SU-DHL-6 (cell line): Measurements from ENCODE around the gene STAT1.

Experiments used
- H2AFZ ChIP-seq: fragments of 200-600 bp; sonication (generic); 2 replicates; pipeline ENCODE4 v1.6.1; 2014; ENCODE audit warnings: low read depth, mild to moderate bottlenecking, moderate library complexity, mixed read lengths, antibody characterized with exemption, low read length; ENCODE audit not compliant: severe bottlenecking
- H3F3A ChIP-seq: fragments of 200-600 bp; shearing (Covaris generic); 2 replicates; pipeline ENCODE4 v1.6.0; 2016; ENCODE audit warnings: antibody characterized with exemption, mild to moderate bottlenecking; ENCODE audit not compliant: insufficient read depth
- H3K27ac ChIP-seq: fragments of 200-600 bp; sonication (generic); 2 replicates; pipeline ENCODE4 v1.5.1; 2016; ENCODE audit warnings: low read depth, mild to moderate bottlenecking, low read length, moderate library complexity, mixed read lengths
- H3K27me3 ChIP-seq: fragments of 200-600 bp; sonication (generic), shearing (Covaris generic); 2 replicates; pipeline ENCODE4 v1.6.0; 2014; ENCODE audit warnings: mild to moderate bottlenecking, low read length
- H3K36me3 ChIP-seq: fragments of 200-600 bp; sonication (generic); 2 replicates; pipeline ENCODE4 v1.6.1; 2014; ENCODE audit warnings: mild to moderate bottlenecking, low read length, mixed read lengths
- H3K4me2 ChIP-seq: fragments of 300-600, 200-600 bp; shearing (Covaris generic), sonication (generic); 2 replicates; pipeline ENCODE4 v1.6.0; 2014; ENCODE audit warnings: low read length, low read depth, mild to moderate bottlenecking; ENCODE audit not compliant: poor library complexity, severe bottlenecking
- H3K4me3 ChIP-seq: fragments of 200-600 bp; sonication (generic); 2 replicates; pipeline ENCODE4 v1.5.1; 2014; ENCODE audit warnings: antibody characterized with exemption, low read length, mild to moderate bottlenecking, mixed read lengths; ENCODE audit not compliant: insufficient read depth, poor library complexity, severe bottlenecking
- H3K79me2 ChIP-seq: fragments of 200-600 bp; sonication (generic); 2 replicates; pipeline ENCODE4 v1.6.1; 2014; ENCODE audit warnings: mild to moderate bottlenecking, low read length, moderate library complexity; ENCODE audit not compliant: insufficient read depth
- H3K9ac ChIP-seq: fragments of 200-600 bp; sonication (generic); 2 replicates; pipeline ENCODE4 v1.7.0; 2014; ENCODE audit warnings: mild to moderate bottlenecking, low read length
- H3K9me2 ChIP-seq: fragments of 200-600 bp; sonication (generic); replicated peaks from 2 replicates; pipeline ENCODE4 v1.6.1; 2014; ENCODE audit warnings: low read length; ENCODE audit not compliant: insufficient read depth
- H3K9me3 ChIP-seq: fragments of 200-600 bp; sonication (generic); 2 replicates; pipeline ENCODE4 v1.6.1; 2014; ENCODE audit warnings: low read length, mixed read lengths; ENCODE audit not compliant: insufficient read depth
- H4K20me1 ChIP-seq: fragments of 200-600 bp; sonication (generic); 2 replicates; pipeline ENCODE4 v1.6.1; 2014; ENCODE audit warnings: low read depth, mild to moderate bottlenecking, antibody characterized with exemption, low read length, moderate library complexity, mixed read lengths
- EZH2phosphoT487 ChIP-seq: fragments of 200-600 bp; sonication (generic), shearing (Covaris generic); conservative IDR thresholded peaks from 2 replicates; pipeline ENCODE4 v1.6.1; 2018; ENCODE audit warnings: mild to moderate bottlenecking, antibody characterized with exemption, low read length, moderate library complexity, mixed read lengths
- TF ChIP-seq, protein P1 (sequence below): fragments of 200-600 bp; sonication (generic); IDR thresholded peaks from one replicate; pipeline ENCODE4 v1.5.1; 2017; ENCODE audit warnings: antibody characterized with exemption, mild to moderate bottlenecking, low read length, moderate library complexity; ENCODE audit not compliant: insufficient read depth, poor library complexity, severe bottlenecking

STAT1 gene

GRCh38 chr2:190974629-190975361, 39.2 kb downstream of the STAT1 start:
- Histone ChIP-seq H3K79me2 (no peaks in the 10 kb centered on the region), H3K9ac (no peak overlapping the region), H4K20me1 (no peaks in the 10 kb centered on the region), H3K36me3 (peaks cover 42% of the 10 kb centered on the region), H3K9me3 (no peaks in the 10 kb centered on the region), H2AFZ (no peak overlapping the region), H3K4me3 (no peak overlapping the region), H3K27me3 (no peaks in the 10 kb centered on the region), H3K4me2 (no peak overlapping the region), H3K27ac (no peak overlapping the region), H3F3A (no peaks in the 10 kb centered on the region), H3K9me2 (no peaks in the 10 kb centered on the region)
- TF ChIP-seq, protein P1, sequence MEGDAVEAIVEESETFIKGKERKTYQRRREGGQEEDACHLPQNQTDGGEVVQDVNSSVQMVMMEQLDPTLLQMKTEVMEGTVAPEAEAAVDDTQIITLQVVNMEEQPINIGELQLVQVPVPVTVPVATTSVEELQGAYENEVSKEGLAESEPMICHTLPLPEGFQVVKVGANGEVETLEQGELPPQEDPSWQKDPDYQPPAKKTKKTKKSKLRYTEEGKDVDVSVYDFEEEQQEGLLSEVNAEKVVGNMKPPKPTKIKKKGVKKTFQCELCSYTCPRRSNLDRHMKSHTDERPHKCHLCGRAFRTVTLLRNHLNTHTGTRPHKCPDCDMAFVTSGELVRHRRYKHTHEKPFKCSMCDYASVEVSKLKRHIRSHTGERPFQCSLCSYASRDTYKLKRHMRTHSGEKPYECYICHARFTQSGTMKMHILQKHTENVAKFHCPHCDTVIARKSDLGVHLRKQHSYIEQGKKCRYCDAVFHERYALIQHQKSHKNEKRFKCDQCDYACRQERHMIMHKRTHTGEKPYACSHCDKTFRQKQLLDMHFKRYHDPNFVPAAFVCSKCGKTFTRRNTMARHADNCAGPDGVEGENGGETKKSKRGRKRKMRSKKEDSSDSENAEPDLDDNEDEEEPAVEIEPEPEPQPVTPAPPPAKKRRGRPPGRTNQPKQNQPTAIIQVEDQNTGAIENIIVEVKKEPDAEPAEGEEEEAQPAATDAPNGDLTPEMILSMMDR = no peak
- no peak for TF ChIP-seq EZH2phosphoT487

DNA sequence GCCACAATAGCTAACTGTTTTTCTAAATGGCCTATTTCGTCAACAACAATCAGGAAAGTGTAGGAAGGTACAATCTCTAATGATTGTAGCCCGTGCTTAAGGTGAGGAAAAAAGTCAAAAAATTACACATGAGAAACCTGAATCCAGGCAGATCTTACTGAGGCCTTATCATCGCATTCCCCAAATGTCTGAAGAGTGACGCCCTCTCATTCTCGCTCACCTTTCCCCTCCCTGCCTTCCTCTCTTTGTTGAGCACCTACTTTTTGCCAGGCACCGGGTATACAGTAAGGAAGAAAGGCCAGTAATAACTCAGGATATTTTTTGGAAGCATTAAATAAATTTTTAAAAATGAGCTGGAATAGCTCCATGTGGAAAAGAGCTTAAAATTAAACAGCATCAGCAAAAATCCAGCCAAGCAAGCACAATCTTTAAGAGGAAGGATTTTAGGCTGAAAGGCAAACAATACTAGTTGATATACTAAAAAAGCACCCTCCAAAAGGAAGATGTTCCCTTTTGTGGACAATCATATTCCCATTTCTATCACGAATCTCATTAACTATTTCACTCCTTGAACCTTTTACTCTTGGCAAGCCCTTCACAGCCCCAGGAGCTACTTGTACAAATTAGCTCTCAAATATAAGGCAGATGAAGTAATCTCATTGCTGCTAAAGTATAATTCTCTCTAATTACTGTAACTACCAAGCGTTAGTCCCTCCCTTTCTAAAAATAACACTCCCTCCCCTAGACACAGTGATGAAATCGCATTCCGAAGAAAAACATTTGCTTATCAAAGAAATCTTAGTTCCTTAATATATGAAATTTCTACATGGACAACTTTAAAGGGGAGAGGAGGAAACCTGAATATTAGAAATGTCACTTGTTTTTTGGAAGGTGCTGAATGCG, 40.0 kb downstream of the STAT1 start:
- Histone ChIP-seq H2AFZ (no peak overlapping the region), H3K4me3 (no peak overlapping the region), H3F3A (no peaks in the 10 kb centered on the region), H3K9ac (no peak overlapping the region), H3K9me2 (no peaks in the 10 kb centered on the region), H3K36me3 (peaks cover 42% of the 10 kb centered on the region), H3K79me2 (no peaks in the 10 kb centered on the region), H3K27me3 (no peaks in the 10 kb centered on the region), H3K9me3 (no peaks in the 10 kb centered on the region), H4K20me1 (no peaks in the 10 kb centered on the region), H3K27ac (no peak overlapping the region), H3K4me2 (no peak overlapping the region)
- TF ChIP-seq, protein P1 = no peak
- no peak for TF ChIP-seq EZH2phosphoT487

DNA sequence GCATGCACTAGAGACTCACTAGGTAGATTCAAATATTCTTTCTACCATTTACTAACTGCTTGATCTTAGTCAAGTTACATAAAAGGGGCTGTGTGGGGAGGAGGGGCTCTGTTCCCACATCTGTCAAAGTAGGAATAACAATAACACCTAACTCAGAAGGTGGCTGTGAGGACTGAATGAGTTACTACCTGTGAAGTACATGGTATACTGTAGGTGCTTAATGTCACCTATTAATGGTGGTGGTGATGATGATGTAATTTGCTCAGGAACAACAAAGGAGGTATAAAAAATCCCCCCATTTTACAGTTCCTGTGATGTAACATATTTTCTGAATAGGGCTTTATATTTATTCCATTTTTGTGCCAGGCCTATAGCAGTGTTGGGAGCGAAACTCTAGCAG, 40.7 kb downstream of the STAT1 start:
- peaks cover 40% of the 10 kb centered on the region for H3K36me3 ChIP-seq
- H3K9ac ChIP-seq = no peak overlapping the region
- no peak overlapping the region for H3K4me3 ChIP-seq
- H3K9me2 ChIP-seq = no peaks in the 10 kb centered on the region
- H3K27ac ChIP-seq = no peak overlapping the region
- TF ChIP-seq, protein P1 = no peak
- no peak for TF ChIP-seq EZH2phosphoT487
- no peak overlapping the region for H3K4me2 ChIP-seq
- no peaks in the 10 kb centered on the region for H3K27me3 ChIP-seq
- H3K9me3 ChIP-seq = no peaks in the 10 kb centered on the region
- no peaks in the 10 kb centered on the region for H4K20me1 ChIP-seq
- no peak overlapping the region for H2AFZ ChIP-seq
- H3F3A ChIP-seq = no peaks in the 10 kb centered on the region
- no peaks in the 10 kb centered on the region for H3K79me2 ChIP-seq
